Ishikawa (cell line): ENCODE data around the gene RTN3.

Experiments
- CEBPB ChIP-seq: IDR thresholded peaks from 2 replicates; pipeline ENCODE4 v1.6.1; 2012
- CREB1 ChIP-seq: IDR thresholded peaks from 2 replicates; pipeline ENCODE4 v1.6.1; 2012; ENCODE audit warnings: low read depth
- EGR1 ChIP-seq: IDR thresholded peaks from 2 replicates; pipeline ENCODE4 v1.6.1; 2012
- EP300 ChIP-seq: IDR thresholded peaks from 2 replicates; pipeline ENCODE4 v1.6.1; 2012; ENCODE audit warnings: borderline replicate concordance
- FOXM1 ChIP-seq: IDR thresholded peaks from 2 replicates; pipeline ENCODE4 v1.6.1; 2012; ENCODE audit warnings: low read depth, borderline replicate concordance
- NFIC ChIP-seq: IDR thresholded peaks from 2 replicates; pipeline ENCODE4 v1.6.1; 2012
- RAD21 ChIP-seq: IDR thresholded peaks from 2 replicates; pipeline ENCODE4 v1.6.1; 2012; ENCODE audit warnings: low read depth
- REST ChIP-seq: IDR thresholded peaks from 2 replicates; pipeline ENCODE4 v1.6.1; 2012; ENCODE audit warnings: low read depth, mild to moderate bottlenecking
- TAF1 ChIP-seq: IDR thresholded peaks from 2 replicates; pipeline ENCODE4 v1.6.1; 2012; ENCODE audit warnings: low read depth, mild to moderate bottlenecking
- TCF12 ChIP-seq: IDR thresholded peaks from 2 replicates; pipeline ENCODE4 v1.6.1; 2012; ENCODE audit warnings: low read depth
- TEAD4 ChIP-seq: IDR thresholded peaks from 2 replicates; pipeline ENCODE4 v1.6.1; 2012
- YY1 ChIP-seq: IDR thresholded peaks from 2 replicates; pipeline ENCODE4 v1.6.1; 2012; ENCODE audit warnings: low read depth
- ZBTB7A ChIP-seq: IDR thresholded peaks from 2 replicates; pipeline ENCODE4 v1.6.1; 2012; ENCODE audit warnings: low read depth
- TF ChIP-seq, protein P1 (sequence below): IDR thresholded peaks from 2 replicates; pipeline ENCODE4 v1.6.1; 2012
- TF ChIP-seq, protein P2 (sequence below): IDR thresholded peaks from 2 replicates; pipeline ENCODE4 v1.6.1; 2012

Gene RTN3

DNA sequence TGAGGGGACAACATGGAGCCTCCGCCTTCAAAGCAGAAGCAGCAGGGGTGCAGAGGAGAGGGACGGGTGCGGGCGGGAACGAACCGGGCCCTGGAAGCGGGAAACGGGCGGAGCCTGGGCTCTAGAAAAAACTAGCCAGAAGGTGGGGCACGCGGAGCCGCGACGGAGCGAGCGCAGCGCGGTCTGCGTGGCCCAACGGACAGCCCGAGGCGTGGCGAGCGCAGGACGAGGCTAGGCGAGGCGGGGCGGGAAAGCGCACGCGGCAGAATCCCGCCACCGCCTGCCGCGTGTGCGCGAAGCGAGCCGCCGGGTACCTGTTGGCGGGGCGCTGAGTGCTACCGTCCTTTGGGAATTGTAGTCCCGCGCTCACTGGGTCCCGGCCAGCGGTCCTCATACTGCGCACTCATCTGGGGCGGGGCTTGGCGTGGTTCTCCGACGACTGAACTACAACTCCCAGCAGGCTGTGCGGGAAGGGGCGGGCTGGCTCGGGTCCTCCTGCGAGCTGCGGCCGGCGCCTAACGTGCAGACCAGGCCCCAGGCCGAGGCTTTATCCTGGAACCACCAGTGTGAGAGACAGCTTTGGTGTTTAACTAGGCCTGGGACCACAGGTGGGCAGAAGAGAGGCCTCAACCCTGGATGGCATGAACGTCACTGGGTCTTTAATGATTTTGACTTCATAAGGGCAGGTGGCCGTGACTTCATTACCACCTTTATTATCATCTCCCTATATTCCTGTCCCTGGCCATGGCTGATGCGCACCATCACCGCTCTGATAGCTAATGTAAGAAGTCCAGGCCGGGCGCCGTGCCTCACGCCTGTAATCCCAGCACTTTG, 9.8 kb upstream of the RTN3 start, which contains the start of gene ATL3:
Gene ATL3, minus strand, starts transcription at position 55 of the 834 bp plus-strand sequence. Its CDS starts 41 bp downstream, at position 14.
- TF ChIP-seq TAF1 (no peak), FOXM1 (no peak), NFIC (peak; percentile 60; the same call in 1 of the 2 replicates), EGR1 (no peak), EP300 (no peak; the same call in 1 of the 2 replicates), ZBTB7A (no peak), TCF12 (peak; percentile 86), REST (no peak), CEBPB (no peak), YY1 (peak; percentile 49), CREB1 (no peak), RAD21 (no peak), TEAD4 (peak; percentile 66)
- TF ChIP-seq, protein P1, sequence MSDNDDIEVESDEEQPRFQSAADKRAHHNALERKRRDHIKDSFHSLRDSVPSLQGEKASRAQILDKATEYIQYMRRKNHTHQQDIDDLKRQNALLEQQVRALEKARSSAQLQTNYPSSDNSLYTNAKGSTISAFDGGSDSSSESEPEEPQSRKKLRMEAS, result peak; percentile 100
- TF ChIP-seq, protein P2, sequence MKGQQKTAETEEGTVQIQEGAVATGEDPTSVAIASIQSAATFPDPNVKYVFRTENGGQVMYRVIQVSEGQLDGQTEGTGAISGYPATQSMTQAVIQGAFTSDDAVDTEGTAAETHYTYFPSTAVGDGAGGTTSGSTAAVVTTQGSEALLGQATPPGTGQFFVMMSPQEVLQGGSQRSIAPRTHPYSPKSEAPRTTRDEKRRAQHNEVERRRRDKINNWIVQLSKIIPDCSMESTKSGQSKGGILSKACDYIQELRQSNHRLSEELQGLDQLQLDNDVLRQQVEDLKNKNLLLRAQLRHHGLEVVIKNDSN, result peak; percentile 59

- TF ChIP-seq CREB1, result no peak
- no peak for TF ChIP-seq NFIC
- TF ChIP-seq TAF1, result no peak
- no peak for TF ChIP-seq FOXM1
- TF ChIP-seq, protein P1, result no peak
- TF ChIP-seq TEAD4, result no peak
- TF ChIP-seq, protein P2, result no peak
- TF ChIP-seq RAD21, result no peak
- no peak for TF ChIP-seq ZBTB7A
- TF ChIP-seq EP300, result no peak
Measured at GRCh38 chr11:63672156-63672463, 9.2 kb upstream of the RTN3 start.

GRCh38 chr11:63672936-63673539, 8.3 kb upstream of the RTN3 start:
- TF ChIP-seq, protein P1, result no peak
- TF ChIP-seq EP300 (no peak), CEBPB (no peak), TEAD4 (no peak), FOXM1 (no peak), NFIC (no peak), CREB1 (no peak), TCF12 (no peak), EGR1 (no peak), YY1 (no peak), REST (no peak)
- TF ChIP-seq, protein P2, result no peak

GRCh38 chr11:63673579-63673978, 7.7 kb upstream of the RTN3 start:
- TF ChIP-seq ZBTB7A (no peak), EGR1 (no peak), CREB1 (no peak), TEAD4 (no peak), YY1 (no peak), TCF12 (no peak), EP300 (no peak), CEBPB (no peak), RAD21 (no peak), FOXM1 (no peak), NFIC (no peak), REST (no peak), TAF1 (no peak)
- TF ChIP-seq, protein P1, result no peak
- TF ChIP-seq, protein P2, result no peak
